Superior temporal gyrus (tissue), 1 donor: ENCODE data around the gene UBQLN1.
"Not testable (repeated sequence)": the region's sequence is repeated elsewhere in the genome, so short reads cannot be mapped to it uniquely, and the experiment has no call there.

Experiments
- DNase-seq: peaks from one replicate; pipeline ENCODE4 v3.0.0-alpha.2; 2016; ENCODE audit errors: extremely low spot score

The UBQLN1 gene

GRCh38 chr9:83633255-83633654, 74.5 kb downstream of the UBQLN1 start:
- no peak for DNase-seq

GRCh38 chr9:83630938-83631457, 76.8 kb downstream of the UBQLN1 start:
- DNase-seq = no peak

GRCh38 chr9:83629433-83630104, 78.2 kb downstream of the UBQLN1 start:
- no peak for DNase-seq

- DNase-seq = no peak
These were observed 79.2 kb downstream of the UBQLN1 start for GRCh38 chr9:83628540-83628939.

- DNase-seq = no peak
These were observed 82.6 kb downstream of the UBQLN1 start for GRCh38 chr9:83625178-83625577.

GRCh38 chr9:83623679-83624076, 84.1 kb downstream of the UBQLN1 start:
- DNase-seq = peak; percentile 62

- DNase-seq = peak; percentile 58
These were observed 84.6 kb downstream of the UBQLN1 start, which contains the start of gene IDNK for GRCh38 chr9:83622939-83623678. Gene IDNK, plus strand, starts transcription at chr9:83623143. Its CDS starts 29 bp downstream, at chr9:83623172.

GRCh38 chr9:83622433-83622938, 85.3 kb downstream of the UBQLN1 start:
- no peak for DNase-seq

- peak; percentile 77 for DNase-seq
These were observed 86.7 kb downstream of the UBQLN1 start for GRCh38 chr9:83620841-83621636.

- no peak for DNase-seq
These were observed 90.5 kb downstream of the UBQLN1 start for GRCh38 chr9:83617299-83617698.

- DNase-seq = not testable (repeated sequence)
These were observed 94.5 kb downstream of the UBQLN1 start for GRCh38 chr9:83613298-83613697.
